HG02759 (cell line): Measurements from ENCODE around the gene XYLT1.
"Not testable (repeated sequence)": the region's sequence is repeated elsewhere in the genome, so short reads cannot be mapped to it uniquely, and the experiment has no call there.

Source experiments
- ATAC-seq: cut with Tn5 transposase; IDR thresholded peaks from one replicate; pipeline ENCODE4 v1.9.1; 2021; ENCODE audit warnings: mild to moderate bottlenecking, moderate library complexity; ENCODE audit not compliant: unreplicated experiment

Gene XYLT1

DNA sequence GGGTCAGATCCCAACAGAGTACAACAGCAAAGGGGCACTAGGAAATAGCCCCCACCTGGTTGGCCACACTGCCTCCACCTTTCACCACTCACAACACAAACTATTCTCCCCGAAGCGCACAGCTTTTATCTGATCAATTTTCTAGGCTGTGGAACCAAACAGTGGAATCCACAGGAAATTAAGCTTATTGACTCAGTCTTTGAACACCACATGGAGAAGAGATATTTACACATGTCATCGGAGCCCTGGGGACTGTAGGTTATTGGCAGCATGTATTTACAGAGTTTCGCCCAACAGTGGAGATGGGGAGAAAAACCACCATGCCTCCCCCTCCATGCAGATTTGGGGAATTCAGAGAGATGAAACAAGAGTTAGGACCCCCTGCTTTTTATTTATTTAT, 154.8 kb downstream of the XYLT1 start:
- no peak for ATAC-seq

DNA sequence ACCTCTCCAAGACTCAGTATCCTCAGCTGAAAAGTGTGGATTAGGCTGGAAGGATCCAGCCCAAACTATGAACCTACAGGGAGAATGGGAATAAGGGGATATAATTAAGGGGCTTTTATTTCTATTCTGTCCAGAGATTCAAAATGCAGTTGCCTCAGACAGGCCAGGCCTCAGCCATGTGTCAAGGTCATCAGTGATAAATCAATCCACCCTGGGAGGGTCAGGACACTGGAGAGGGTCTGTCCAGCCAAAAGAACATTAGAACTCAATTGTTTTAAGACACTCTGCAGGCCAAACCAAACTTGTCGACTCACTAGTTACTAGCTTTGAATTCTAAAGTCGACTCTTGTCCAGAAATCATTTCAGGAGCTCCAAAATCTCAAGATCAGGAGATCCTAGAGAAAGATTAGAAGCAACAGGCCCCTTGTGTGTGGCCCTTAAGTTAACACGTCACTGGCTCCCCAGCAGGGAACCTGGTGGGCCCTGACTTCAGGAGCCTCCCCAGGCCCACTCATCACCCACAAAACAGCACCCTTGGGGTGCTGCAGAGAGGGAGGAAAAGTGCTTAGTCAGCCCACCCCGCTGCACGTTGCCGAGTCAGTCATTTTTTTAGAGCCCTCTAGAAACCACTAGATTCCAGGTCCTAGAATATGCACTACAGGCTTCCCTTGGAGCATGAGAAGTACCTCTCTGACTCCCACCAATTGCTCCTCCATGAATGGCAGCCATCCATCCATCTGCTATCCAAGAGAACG, 156.8 kb downstream of the XYLT1 start:
- ATAC-seq, result no peak

DNA sequence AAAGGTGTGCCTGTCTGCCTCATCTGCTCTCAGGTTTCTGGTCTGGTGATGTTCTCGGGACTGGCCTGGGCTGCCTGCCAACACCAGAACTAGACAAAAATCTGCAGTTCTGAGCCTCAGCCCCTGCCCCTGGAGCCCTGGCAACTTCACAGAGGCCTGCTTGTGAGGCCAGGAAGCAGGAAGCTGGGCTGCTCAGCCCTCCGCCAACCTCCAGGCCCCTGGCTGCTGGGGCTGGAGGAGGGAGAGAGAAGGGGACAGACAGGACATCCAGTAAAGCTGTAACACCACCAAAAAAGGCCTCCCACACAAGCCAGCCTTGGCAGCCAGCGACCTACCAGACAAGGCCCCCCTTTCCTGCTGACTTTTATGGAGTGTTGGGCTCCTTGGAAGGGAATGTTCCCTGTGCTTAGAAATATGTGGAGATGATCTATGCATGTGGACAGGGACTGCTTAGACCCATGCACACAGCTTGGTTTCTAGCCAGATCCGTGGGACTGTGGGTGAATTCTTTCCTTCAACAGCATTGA, 157.6 kb downstream of the XYLT1 start:
- ATAC-seq, result no peak

DNA sequence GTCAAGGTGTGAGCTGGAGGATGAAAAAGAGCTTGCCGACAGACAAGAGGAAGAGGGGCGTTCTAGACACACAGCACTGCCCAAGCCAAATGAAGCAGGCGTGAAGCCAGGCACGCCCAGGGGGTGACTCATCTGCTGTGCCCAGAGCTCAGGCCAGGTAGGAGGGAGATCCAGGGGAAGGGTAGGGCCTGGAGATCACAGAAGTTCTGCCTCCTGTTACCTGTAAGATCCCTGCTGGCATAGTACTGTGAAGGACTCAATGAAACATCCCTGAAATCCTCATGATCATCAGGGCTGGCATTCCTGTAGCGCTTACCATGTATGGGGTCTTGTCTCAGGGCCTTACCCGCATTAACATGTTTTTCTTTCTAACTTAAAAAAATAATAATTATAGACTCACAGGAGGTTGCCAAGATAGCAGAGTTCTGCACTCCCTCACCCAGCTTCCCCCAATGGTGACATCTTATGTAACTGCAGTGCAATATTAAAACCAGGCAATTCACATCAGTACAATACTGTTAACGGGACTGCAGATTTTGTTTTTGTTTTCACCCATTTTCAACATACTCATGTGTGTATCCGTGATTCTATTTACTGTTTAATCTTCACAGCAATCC, 158.6 kb downstream of the XYLT1 start:
- no peak for ATAC-seq

DNA sequence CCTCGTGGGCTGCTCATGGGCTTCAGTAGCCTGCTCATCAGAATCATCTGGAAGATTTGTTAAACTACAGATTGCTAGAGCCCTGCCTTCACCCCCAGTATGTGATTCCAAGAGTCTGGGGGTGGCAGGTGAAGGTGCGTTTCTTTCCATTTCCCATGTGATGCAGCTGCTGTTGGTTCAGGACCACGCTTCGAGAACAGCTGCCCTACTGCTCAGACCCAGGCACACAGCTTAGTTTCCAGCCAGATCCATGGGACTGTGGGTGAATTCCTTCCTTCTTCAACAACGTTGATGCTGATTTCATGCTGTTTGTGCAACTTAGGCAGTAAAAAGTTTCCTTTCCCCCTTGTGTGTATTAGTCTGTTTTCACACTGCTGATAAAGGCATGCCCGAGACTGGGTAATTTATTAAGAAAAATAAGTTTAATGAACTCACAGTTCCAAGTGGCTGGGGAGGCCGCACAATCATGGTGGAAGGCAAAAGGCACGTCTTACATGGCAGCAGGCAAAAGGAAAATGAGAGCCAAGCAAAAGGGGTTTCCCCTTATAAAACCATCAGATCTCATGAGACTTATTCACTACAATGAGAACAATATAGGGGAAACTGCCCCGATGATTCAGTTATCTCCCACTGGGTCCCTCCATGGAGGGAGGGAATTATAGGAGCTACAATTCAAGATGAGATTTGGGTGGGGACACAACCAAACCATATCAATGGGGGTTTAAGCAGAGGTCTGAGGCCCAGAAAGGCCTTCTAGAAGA, 159.2 kb downstream of the XYLT1 start:
- ATAC-seq, result no peak

DNA sequence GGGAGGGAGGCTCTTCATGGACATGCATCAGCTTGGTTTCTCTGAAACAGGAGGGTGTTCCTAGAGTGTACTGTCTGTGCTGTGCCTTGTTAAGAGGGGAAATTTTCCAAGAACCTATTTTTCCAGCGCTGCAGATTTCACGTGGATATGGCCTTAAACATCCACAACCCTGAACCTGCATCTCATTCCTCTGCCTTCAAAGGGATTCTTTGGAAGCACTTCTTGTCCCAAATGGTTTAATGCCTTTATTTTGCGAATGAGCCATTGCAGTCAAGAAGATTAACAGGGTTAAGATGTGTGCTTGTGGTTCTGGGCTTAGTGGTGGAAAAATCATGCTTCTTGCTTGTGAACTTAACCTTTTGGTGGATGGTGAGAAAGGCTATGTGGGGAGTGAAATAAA, 161.2 kb downstream of the XYLT1 start:
- ATAC-seq, result no peak

DNA sequence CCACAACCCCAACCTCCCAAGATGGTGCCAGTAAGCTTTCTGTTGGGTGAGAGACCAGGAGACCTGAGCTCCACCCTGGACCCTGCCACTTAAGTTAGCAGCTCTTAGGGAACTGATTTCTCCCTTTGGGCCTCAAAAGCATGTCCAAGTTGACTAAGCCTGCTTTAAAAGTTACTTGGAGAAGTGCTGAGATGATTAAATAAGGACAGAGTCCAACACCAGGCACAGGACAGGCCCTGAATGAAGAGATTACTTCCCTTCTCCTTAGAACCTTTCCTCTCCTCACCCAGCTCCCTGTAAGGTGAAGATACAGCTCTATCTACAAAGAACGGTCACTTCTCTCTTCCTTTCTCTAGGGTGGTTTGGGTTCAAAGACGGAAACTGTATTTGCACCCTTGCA, 162.6 kb downstream of the XYLT1 start:
- no peak for ATAC-seq

DNA sequence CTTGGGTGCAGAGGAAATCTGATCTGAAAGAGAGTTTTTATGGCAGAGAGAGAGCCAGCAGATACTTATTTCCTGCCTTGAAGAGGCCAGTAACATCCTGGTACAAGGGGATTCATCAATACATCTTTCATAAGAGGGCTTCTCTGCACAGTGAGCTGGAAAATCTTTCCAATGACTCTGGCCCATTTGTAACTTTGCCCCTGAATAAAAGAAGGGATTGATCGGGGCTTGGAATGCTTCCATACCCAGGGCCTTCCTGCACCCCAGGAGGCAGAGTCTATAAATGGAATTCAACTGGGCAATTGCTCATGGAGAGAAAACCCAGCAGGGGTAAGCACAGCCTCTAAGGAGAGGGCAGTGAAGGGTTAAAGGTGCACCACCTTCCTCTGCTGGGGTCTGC, 163.3 kb downstream of the XYLT1 start:
- ATAC-seq, result no peak

DNA sequence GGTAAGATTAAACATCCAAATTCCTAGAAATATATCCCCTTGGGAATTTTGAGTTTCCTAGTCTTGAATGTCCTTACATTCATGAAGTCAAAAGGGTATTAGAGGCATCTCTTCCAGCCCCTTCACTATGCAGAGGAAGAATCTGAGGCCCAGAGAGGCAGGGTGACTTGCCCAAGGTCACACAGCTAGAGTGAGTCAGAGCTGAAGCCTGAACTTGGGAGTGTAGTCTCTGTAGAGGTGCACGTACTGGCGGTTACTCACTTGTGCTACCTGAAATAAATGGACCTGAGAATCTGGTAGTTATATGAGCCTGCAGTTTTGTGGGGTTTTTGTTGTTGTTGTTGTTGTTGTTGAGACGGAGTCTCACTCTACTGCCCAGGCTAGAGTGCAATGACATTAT, 164.0 kb downstream of the XYLT1 start:
- no peak for ATAC-seq

DNA sequence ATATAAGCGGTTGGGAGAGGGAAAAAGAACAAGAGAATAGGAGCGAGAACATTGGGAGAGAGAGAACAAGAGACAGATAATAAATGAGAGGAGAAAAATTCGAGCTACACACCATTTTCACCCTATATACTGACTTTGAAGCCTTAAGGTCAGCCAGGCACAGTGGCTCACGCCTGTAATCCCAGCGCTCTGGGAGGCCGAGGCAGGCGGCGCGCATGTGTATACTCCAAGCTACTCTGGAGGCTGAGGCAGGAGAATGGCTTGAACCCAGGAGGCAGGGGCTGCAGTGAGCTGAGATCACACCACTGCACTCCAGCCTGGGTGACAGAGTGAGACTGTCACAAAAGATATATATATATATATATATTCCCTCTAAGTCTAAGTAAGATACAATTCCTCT, 164.5 kb downstream of the XYLT1 start:
- not testable (repeated sequence) for ATAC-seq

DNA sequence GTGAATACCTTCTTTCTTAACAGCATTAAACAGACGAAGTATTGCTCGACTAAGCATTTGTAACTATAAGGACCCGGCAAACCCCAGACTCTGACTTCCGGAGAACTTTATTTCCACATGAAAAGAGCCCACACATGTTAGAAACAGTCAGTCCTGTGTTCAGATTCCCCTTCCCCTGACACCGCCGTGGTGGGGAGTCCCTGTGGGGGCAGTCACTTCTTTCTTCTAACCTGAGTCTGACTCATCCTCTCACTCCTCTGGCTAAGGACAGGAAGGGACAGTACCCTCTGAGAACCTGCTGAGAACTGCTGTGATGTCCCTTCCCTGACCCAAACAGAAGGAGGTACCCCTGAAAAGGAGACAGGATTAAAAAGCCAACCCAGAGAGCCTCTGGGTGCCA, 165.1 kb downstream of the XYLT1 start:
- ATAC-seq, result no peak

DNA sequence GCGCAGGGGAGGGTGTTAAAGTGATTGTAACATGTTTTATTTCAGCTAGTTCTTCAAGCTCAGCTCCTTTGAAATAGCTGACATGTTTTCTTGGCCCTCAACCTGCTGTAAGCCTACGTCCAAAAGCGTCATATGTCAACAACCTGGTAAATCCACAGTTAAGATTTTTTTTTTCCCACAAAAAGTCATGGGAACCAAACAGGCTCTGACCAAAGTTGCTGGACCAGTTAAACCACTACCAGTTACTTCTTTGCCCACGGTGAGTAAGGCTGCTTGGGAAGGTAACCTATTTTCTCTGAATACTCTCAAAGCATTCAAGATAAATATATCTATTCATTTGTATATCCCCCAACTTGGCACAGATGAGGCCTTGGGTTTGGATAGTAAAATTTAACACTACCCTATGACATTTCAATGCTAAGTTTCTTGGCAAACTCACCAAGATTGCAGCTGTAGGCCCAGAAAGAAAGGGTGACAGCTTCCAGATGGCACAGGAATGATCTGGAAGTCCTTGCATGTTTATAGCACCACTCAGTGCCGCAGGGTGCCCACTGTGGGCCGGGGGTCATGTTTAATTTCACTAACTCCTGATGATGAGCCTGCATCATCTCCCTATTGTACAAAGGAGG, 166.2 kb downstream of the XYLT1 start:
- ATAC-seq, result no peak

DNA sequence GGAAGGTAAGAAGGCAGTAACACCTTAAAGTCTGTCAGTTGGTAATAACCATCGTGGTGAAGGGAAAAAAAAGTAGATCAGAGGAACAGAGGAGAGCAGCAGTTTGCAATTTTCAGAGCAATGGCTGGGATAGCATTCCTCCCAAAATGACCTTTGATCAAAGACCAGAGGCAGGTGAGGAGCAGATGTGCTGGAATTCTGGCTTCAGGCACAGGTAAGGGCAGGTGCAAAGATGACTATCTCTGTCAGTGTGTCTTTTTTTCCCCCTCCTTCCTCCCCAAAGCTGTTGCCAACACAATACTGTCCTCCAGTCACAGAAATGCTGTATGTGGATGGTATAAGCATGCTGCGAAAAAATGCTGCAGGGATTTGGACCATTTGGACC, 166.7 kb downstream of the XYLT1 start:
- ATAC-seq, result no peak

DNA sequence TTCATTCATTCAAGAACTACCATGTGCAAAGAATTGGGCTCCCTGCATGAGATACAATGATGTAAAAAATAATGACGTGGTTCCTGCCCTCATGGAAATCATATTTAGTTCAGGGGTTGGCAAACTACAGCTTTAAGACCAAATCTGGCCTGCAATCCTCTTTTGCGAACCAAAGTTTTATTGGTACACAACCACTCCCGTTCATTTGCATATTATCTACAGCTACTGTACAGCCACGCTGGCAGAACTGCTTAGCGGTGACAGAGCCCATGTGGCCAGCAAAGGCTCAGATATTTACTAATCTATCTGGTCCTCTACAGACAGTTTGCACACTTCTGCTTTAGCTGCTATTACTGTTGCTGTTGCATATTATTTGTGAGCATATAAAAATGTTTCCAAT, 167.7 kb downstream of the XYLT1 start:
- no peak for ATAC-seq

DNA sequence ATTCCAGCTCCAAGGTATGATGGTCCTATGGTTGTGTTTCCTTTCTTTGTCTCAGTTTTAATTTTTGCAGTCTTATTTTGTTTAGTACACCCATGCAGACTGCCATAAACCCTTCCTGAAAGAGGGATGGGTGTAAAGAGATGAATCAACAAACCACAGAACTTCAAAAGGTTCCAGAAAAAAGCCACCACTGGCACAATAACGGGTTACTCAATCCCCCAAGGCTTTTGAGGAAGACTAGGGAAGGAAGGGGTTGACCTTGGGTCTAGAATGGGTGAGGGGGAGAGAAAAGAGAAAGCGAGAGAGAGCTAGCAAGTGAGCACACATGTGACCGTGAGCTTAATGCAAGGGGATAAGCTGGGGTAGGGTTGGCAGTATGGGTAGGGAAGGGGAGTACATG, 168.1 kb downstream of the XYLT1 start:
- ATAC-seq, result no peak

DNA sequence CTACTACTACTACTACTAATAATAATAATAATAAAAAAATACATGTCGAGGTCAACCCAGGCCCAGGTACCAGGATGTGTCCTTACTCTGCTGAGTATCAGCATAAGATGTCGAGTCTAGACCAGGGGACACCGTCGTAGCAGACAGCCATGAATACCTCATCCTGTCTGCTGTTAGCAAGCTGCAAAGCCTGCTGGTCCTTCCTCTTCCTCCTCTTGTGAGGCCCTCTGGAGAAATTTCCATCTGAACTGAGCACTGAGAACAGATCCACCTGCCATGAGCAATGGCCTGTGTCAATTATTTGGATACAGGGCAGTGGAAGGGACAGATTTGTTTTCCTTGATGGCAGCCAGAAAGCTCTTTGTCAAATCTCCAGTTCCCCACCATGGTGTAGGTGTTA, 168.5 kb downstream of the XYLT1 start:
- ATAC-seq, result peak; percentile 15

DNA sequence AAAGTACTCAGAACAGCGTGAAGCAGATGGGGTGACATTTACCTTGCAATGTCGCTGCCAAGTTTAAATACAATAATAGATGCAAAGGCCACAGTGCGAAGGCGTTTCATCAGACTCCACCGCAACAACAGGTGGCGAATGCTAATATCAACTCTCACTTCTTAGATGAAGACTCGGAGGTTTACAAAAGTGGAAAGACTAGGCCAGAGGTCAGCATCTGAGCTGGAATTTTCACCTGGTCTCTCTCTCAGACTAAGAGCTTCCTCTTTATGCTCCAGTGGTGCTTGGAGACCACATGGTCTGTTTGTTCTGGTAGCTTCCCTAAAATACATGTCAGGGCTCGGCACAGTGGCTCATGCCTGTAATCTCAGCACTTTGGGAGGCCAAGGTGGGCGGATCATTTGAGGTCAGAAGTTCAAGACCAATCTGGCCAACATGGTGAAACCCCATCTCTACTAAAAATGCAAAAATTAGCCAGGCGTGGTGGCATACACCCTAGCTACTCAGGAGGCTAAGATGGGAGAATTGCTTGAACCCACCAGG, 169.1 kb downstream of the XYLT1 start:
- ATAC-seq, result peak; percentile 83

DNA sequence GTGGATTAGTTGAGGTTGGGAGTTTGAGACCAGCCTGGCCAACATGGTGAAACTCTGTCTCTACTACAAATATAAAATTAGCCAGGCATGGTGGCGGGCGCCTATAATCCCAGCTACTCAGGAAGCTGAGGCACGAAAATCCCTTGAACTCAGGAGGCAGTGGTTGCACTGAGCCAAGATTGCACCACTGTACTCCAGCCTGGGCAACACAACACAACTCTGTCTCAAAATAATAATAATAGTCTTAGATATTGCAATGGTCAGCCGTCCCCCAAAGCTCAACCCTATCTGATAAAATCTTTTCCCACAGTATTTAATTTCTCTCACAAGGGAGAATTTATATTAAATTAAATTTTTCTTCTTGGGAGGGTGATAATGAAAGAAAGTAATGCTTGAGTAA, 169.6 kb downstream of the XYLT1 start:
- no peak for ATAC-seq

DNA sequence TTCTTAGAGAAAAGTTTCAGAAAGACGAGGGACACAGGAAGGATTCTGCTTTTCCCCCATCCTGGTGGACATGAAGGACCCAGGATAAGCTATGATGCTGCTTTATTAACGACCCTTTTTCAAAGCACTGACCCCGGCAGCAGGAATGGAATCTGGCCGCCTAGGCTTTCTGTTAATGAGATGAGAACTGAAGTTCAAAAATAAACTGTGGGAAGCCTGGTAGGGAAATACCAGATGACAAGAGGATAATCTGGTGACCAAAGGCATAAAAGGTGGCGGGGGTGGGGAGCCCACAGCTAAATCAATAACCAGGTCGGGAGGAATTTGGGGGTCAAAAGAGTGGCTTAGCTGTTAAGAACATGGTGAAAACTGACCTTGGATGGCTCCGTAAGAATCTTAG, 171.0 kb downstream of the XYLT1 start:
- ATAC-seq, result no peak

DNA sequence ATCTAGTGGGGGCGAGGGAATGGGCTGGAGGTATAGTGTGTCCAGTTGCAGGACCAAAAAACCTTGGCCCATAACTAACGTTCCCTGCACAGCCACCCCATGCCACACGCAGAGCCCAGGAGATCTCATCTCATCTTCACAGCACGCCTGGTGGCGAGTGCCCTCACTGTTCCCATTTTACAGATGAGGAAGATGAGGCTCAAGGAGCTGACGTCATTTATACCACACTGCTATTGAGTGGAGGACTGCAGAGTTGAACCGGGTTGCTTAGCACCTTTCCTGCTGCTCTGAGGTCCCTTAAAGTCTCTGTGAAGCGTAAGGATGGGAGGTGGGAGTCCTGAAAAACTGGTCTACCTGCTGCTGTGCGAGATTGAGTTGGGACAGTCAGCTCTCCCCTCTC, 172.5 kb downstream of the XYLT1 start:
- no peak for ATAC-seq

DNA sequence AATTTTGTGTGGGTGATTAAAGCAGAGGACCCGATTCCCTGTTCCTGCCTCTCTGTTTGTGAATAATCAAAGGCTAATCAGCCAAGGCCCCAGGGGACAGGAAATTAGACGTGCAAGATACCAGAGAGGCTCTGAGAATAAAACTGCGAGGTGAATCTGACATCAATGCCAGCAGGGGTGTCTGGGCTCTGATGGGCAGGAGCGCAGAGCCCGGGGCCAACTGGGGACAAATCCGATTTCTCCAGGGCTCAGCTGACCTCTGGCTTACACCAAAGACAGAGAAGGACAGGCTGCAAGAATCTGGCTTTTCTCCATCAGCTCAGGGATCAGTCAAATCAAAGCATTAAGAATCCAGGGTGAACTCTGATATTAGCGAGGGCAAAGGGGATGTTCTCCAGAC, 174.3 kb downstream of the XYLT1 start:
- no peak for ATAC-seq
